ENCODE results near the gene OR6C70. TPM values are rescaled to one million over a fixed set of nuclear protein-coding genes. Genes with fewer than 3 reads are reported as not detected.
A peak's percentile ranks its signal among the peaks of the same experiment; 100 is the strongest.
"Not testable (repeated sequence)": the region's sequence is repeated elsewhere in the genome, so short reads cannot be mapped to it uniquely, and the experiment has no call there.

OR6C70 gene
- polyA plus RNA-seq, result not detected
- long read RNA-seq, donor 1, result 0 reads
- long read RNA-seq, donor 2, result 0 reads
- long read RNA-seq, donor 3, result 0 reads
- long read RNA-seq, donor 4, result 0 reads
- long read RNA-seq, donor 5, result 0 reads
- long read RNA-seq, donor 6, result 0 reads
- long read RNA-seq, donor 7, result 0 reads
- long read RNA-seq, donor 8, result 0 reads
- long read RNA-seq, donor 9, result 0 reads
- long read RNA-seq, donor 10, result 0 reads
- long read RNA-seq, donor 11, result 0 reads

- no peaks in the 10 kb centered on the region for H3K9me3 ChIP-seq (ENCODE audit: control insufficient read depth, low read depth, low read length)
- 60% methylated on average over 1 of the region's 3 CpGs for WGBS (ENCODE audit: insufficient coverage, low lambda C conversion rate)
- no peak within 1 kb of the TSS for H3K4me3 ChIP-seq (ENCODE audit: low read length)
Measured at GRCh38 chr12:55470088-55470829, at the start of gene OR6C70. TSS of gene OR6C70 (minus strand) at chr12:55470138. CDS start at chr12:55470138, 0 bp downstream.

GRCh38 chr12:55516391-55516790, 46.5 kb upstream of the OR6C70 start:
- Histone ChIP-seq H3K4me1 (ENCODE audit: control insufficient read depth, insufficient read depth, low read length) (no peaks in the 10 kb centered on the region), H3K27ac (ENCODE audit: low read length) (no peak overlapping the region), H3K9me3 (ENCODE audit: control insufficient read depth, low read depth, low read length) (no peaks in the 10 kb centered on the region), H3K4me3 (ENCODE audit: low read length) (no peak overlapping the region), H3K27me3 (ENCODE audit: control insufficient read depth, insufficient read depth, low read length) (no peaks in the 10 kb centered on the region), H3K36me3 (ENCODE audit: control insufficient read depth, insufficient read depth, low read length) (no peaks in the 10 kb centered on the region)
- no peak for DNase-seq

More at GRCh38 chr12:55470088-55470829, at the start of gene OR6C70:
- Histone ChIP-seq H3K36me3 (ENCODE audit: control insufficient read depth, insufficient read depth, low read length) (no peaks in the 10 kb centered on the region), H3K27ac (ENCODE audit: low read length) (no peak within 1 kb of the TSS), H3K27me3 (ENCODE audit: control insufficient read depth, insufficient read depth, low read length) (no peaks in the 10 kb centered on the region), H3K4me1 (ENCODE audit: control insufficient read depth, insufficient read depth, low read length) (no peaks in the 10 kb centered on the region)
- no peak for DNase-seq

- H3K27me3 ChIP-seq (ENCODE audit: control insufficient read depth, insufficient read depth, low read length), result no peaks in the 10 kb centered on the region
- no peaks in the 10 kb centered on the region for H3K4me1 ChIP-seq (ENCODE audit: control insufficient read depth, insufficient read depth, low read length)
- H3K27ac ChIP-seq (ENCODE audit: low read length), result no peak overlapping the region
- no peaks in the 10 kb centered on the region for H3K36me3 ChIP-seq (ENCODE audit: control insufficient read depth, insufficient read depth, low read length)
- no peaks in the 10 kb centered on the region for H3K9me3 ChIP-seq (ENCODE audit: control insufficient read depth, low read depth, low read length)
- WGBS (ENCODE audit: insufficient coverage, low lambda C conversion rate), result no CpG with 5 or more reads among the region's 1 CpG
- no peak for DNase-seq
- no peak overlapping the region for H3K4me3 ChIP-seq (ENCODE audit: low read length)
Measured at GRCh38 chr12:55515696-55516095, 45.8 kb upstream of the OR6C70 start.

GRCh38 chr12:55501601-55502000, 31.7 kb upstream of the OR6C70 start:
- WGBS (ENCODE audit: insufficient coverage, low lambda C conversion rate), result 93% methylated on average over 2 of the region's 2 CpGs
- DNase-seq, result no peak
- H3K27me3 ChIP-seq (ENCODE audit: control insufficient read depth, insufficient read depth, low read length), result no peaks in the 10 kb centered on the region

GRCh38 chr12:55499810-55500252, 29.9 kb upstream of the OR6C70 start:
- WGBS (ENCODE audit: insufficient coverage, low lambda C conversion rate), result no CpG with 5 or more reads among the region's 2 CpGs
- no peaks in the 10 kb centered on the region for H3K36me3 ChIP-seq (ENCODE audit: control insufficient read depth, insufficient read depth, low read length)
- no peaks in the 10 kb centered on the region for H3K27me3 ChIP-seq (ENCODE audit: control insufficient read depth, insufficient read depth, low read length)
- H3K9me3 ChIP-seq (ENCODE audit: control insufficient read depth, low read depth, low read length), result no peaks in the 10 kb centered on the region
- peak; percentile 57 to 82 for DNase-seq
- H3K27ac ChIP-seq (ENCODE audit: low read length), result peak overlapping the region; percentile 64
- H3K4me3 ChIP-seq (ENCODE audit: low read length), result no peak overlapping the region
- peaks cover 12% of the 10 kb centered on the region for H3K4me1 ChIP-seq (ENCODE audit: control insufficient read depth, insufficient read depth, low read length)

More at GRCh38 chr12:55501601-55502000, 31.7 kb upstream of the OR6C70 start:
- Histone ChIP-seq H3K9me3 (ENCODE audit: control insufficient read depth, low read depth, low read length) (no peaks in the 10 kb centered on the region), H3K27ac (ENCODE audit: low read length) (no peak overlapping the region), H3K4me3 (ENCODE audit: low read length) (no peak overlapping the region), H3K4me1 (ENCODE audit: control insufficient read depth, insufficient read depth, low read length) (peaks cover 12% of the 10 kb centered on the region), H3K36me3 (ENCODE audit: control insufficient read depth, insufficient read depth, low read length) (no peaks in the 10 kb centered on the region)

GRCh38 chr12:55499231-55499630, 29.3 kb upstream of the OR6C70 start:
- H3K27ac ChIP-seq (ENCODE audit: low read length), result peak overlapping the region; percentile 64
- H3K36me3 ChIP-seq (ENCODE audit: control insufficient read depth, insufficient read depth, low read length), result no peaks in the 10 kb centered on the region
- no CpG with 5 or more reads among the region's 4 CpGs for WGBS (ENCODE audit: insufficient coverage, low lambda C conversion rate)
- peaks cover 12% of the 10 kb centered on the region for H3K4me1 ChIP-seq (ENCODE audit: control insufficient read depth, insufficient read depth, low read length)
- no peaks in the 10 kb centered on the region for H3K9me3 ChIP-seq (ENCODE audit: control insufficient read depth, low read depth, low read length)
- H3K4me3 ChIP-seq (ENCODE audit: low read length), result no peak overlapping the region
- no peaks in the 10 kb centered on the region for H3K27me3 ChIP-seq (ENCODE audit: control insufficient read depth, insufficient read depth, low read length)
- DNase-seq, result no peak

GRCh38 chr12:55495490-55495889, 25.6 kb upstream of the OR6C70 start:
- H3K36me3 ChIP-seq (ENCODE audit: control insufficient read depth, insufficient read depth, low read length), result no peaks in the 10 kb centered on the region
- no peaks in the 10 kb centered on the region for H3K27me3 ChIP-seq (ENCODE audit: control insufficient read depth, insufficient read depth, low read length)
- H3K9me3 ChIP-seq (ENCODE audit: control insufficient read depth, low read depth, low read length), result no peaks in the 10 kb centered on the region
- DNase-seq, result peak; percentile 15 to 50
- peaks cover 12% of the 10 kb centered on the region for H3K4me1 ChIP-seq (ENCODE audit: control insufficient read depth, insufficient read depth, low read length)
- H3K27ac ChIP-seq (ENCODE audit: low read length), result no peak overlapping the region
- H3K4me3 ChIP-seq (ENCODE audit: low read length), result no peak overlapping the region
- no CpG with 5 or more reads among the region's 5 CpGs for WGBS (ENCODE audit: insufficient coverage, low lambda C conversion rate)

- Histone ChIP-seq H3K36me3 (ENCODE audit: control insufficient read depth, insufficient read depth, low read length) (no peaks in the 10 kb centered on the region), H3K9me3 (ENCODE audit: control insufficient read depth, low read depth, low read length) (no peaks in the 10 kb centered on the region), H3K27ac (ENCODE audit: low read length) (no peak within 1 kb of the TSS), H3K27me3 (ENCODE audit: control insufficient read depth, insufficient read depth, low read length) (no peaks in the 10 kb centered on the region), H3K4me3 (ENCODE audit: low read length) (no peak within 1 kb of the TSS), H3K4me1 (ENCODE audit: control insufficient read depth, insufficient read depth, low read length) (no peaks in the 10 kb centered on the region)
- no peak for DNase-seq
- 94% methylated on average over 2 of the region's 2 CpGs for WGBS (ENCODE audit: insufficient coverage, low lambda C conversion rate)
Measured at GRCh38 chr12:55492078-55492477, 22.1 kb upstream of the OR6C70 start, which contains the start of gene OR6C68. TSS of gene OR6C68 (plus strand) at chr12:55492378. CDS start at chr12:55492378, 0 bp downstream.

- H3K27me3 ChIP-seq (ENCODE audit: control insufficient read depth, insufficient read depth, low read length); H3K9me3 ChIP-seq (ENCODE audit: control insufficient read depth, low read depth, low read length); H3K4me1 ChIP-seq (ENCODE audit: control insufficient read depth, insufficient read depth, low read length); H3K27ac ChIP-seq (ENCODE audit: low read length); H3K36me3 ChIP-seq (ENCODE audit: control insufficient read depth, insufficient read depth, low read length); DNase-seq; H3K4me3 ChIP-seq (ENCODE audit: low read length): not testable (repeated sequence)
- no CpG with 5 or more reads among the region's 13 CpGs for WGBS (ENCODE audit: insufficient coverage, low lambda C conversion rate)
Measured at GRCh38 chr12:55484284-55484683, 14.3 kb upstream of the OR6C70 start.

- H3K36me3 ChIP-seq (ENCODE audit: control insufficient read depth, insufficient read depth, low read length); H3K9me3 ChIP-seq (ENCODE audit: control insufficient read depth, low read depth, low read length); H3K4me3 ChIP-seq (ENCODE audit: low read length); DNase-seq; H3K27ac ChIP-seq (ENCODE audit: low read length); H3K27me3 ChIP-seq (ENCODE audit: control insufficient read depth, insufficient read depth, low read length); H3K4me1 ChIP-seq (ENCODE audit: control insufficient read depth, insufficient read depth, low read length): not testable (repeated sequence)
- no CpG with 5 or more reads among the region's 29 CpGs for WGBS (ENCODE audit: insufficient coverage, low lambda C conversion rate)
Measured at GRCh38 chr12:55479136-55479535, 9.2 kb upstream of the OR6C70 start.
